GM18858 (cell line): ENCODE data around the gene ZFP62.

Experiments
- ATAC-seq: cut with Tn5 transposase; IDR thresholded peaks from one replicate; pipeline ENCODE4 v1.9.1; 2021; ENCODE audit not compliant: unreplicated experiment

ZFP62 gene

DNA sequence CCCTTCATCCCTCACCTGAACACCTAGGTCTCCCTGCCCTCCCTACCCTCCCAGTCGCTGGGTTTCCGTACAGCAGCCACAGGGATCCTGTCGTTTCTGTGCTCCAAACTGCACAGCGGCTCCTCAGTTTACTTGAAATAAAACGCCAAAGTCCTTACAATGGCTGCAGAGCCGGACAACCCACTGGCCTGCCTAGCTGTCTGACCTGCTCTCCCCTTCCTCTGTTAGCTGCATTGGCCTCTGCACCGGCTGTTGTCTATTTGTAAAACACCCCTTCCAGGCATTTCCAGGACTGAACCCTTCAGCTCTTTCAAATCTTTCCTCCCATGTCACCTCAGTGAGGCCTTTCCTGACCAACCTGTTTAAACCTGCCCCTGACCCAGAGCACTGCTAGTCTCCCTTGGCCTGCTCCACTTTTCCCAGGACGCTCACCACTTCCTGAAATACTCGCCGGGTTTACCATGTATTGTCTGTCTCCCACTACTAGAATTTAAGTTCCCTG lies 49.4 kb downstream of the ZFP62 start:
- ATAC-seq, result no peak

DNA sequence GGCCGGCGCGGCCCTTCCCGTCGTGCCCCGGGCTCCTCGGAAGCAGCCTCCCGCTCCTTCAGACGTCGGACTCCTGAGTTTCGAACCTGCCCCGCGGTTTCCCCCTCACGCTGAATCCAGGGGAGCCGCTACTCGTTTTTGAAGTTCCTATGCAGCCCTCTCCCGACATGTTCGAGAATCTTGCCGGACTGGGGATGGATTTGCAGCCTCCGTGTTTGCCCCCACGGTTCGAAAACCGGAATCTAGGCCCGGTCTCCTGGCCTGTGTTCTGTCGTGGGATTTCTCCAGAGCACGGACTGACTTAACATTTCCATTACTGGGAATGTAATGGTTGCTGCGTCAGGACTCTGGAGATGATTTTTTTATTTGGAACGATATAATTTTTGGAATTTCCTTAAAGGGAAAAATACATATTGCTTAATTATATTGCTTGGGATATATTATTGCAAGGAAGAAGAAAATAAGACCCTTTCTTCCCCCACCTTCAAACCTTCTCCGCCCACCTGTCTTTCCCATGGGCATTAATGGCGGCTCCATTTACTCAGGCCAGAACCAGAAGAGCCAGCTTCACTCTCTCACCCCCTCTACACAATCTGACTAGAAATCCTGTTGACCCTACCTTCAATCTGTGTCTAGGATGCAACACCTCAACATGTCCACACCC lies 50.0 kb downstream of the ZFP62 start:
- no peak for ATAC-seq

DNA sequence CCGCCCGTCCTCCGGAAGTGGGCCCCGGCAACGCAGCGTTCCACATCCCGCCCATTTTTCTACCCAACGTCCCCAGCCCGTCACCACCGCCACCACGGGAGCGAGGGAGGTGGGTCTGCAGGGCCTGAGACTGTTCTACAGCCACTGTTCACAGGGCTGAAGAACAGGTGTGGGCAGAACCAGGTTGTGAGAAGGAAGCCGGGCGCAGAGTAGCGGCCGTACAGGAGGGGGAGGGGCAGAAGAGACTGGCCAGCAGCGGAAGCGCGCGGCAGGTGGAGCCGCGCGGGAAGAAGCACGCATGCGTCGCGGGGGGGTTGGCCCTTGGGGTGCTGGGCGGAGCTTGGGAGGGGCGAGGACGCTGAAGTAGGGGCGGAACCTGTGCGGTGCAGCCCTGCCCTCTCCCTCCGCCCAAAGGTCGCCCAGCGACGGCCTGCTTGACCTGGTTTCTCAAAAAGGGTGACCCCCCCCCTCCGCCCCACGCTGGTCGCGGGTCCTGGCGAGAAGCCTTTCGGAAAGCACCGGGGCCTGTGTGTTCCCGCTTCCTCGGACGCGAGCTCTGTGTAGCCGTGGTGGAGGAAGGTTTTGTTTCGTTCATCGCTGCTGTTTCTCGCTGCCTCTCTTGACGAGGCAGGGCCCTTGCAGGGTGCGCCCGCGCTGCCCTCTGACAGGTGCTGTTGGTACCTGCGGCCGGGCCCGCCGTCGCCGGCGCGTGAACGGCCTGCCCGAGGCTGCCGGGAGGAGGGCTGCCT lies 50.7 kb downstream of the ZFP62 start:
- ATAC-seq, result peak; percentile 45

DNA sequence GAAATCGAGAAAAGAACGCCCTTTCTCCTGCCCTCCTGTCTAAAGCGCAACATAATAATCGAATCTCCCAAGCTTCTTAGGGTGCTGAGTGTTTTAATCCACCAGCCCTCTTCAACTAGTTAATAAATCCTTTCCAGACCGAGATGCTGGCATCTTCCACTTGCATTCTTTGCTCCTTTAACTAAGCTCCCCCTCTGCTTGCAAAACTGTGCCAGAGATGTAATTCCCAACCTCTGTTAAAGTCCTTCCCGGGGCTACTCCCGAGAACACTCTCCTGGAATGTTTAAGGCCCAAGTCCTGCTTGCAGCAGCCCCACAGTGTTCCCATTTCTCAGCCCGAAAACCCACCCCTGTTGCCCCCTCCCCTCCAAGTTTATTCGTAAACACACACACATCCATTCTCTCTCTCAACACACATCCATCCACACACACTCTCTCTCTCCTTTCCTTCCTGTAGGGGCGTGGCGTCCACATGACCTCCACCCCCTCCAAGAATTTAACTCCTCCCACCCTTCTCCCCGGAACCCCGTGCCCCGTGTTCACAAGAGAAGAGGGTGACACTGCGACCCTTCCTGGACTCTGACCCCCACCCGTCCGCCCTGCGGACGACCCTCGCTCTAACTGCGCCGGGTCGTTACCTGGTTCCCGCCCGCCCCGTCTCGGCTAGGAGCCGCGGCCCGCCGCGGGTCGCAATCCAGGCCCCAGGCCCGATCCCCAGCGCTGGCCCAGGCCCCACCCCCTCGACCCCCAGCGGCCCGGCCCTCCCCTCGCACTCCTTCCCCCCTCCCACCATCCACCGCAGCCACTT lies 51.5 kb downstream of the ZFP62 start:
- peak; percentile 55 for ATAC-seq

DNA sequence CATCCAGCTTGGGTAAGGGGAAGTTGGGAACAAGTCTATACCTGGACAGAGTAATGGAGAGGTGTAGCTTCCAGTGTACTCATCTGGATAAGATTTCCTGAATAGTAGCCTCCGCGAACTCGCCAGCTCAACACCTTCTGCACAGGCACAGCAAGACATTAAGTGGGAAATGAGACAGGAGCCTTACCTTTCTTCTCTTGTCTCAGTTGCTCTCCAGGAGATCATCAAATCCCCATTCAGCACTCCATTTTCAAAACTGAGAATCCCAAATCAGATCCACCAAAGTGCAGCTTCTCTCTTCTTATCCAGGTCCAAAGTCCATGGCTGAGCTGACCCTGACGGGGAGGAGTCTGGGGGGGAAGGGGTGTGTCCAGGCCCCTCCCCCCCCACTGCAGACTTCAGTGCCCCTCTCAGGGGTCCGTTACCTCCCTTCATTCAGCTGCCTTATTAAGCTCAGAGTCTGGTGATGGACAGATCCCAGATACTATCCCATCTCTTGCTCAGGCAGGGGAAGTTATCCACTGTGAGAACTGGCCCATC lies 52.5 kb downstream of the ZFP62 start:
- no peak for ATAC-seq

DNA sequence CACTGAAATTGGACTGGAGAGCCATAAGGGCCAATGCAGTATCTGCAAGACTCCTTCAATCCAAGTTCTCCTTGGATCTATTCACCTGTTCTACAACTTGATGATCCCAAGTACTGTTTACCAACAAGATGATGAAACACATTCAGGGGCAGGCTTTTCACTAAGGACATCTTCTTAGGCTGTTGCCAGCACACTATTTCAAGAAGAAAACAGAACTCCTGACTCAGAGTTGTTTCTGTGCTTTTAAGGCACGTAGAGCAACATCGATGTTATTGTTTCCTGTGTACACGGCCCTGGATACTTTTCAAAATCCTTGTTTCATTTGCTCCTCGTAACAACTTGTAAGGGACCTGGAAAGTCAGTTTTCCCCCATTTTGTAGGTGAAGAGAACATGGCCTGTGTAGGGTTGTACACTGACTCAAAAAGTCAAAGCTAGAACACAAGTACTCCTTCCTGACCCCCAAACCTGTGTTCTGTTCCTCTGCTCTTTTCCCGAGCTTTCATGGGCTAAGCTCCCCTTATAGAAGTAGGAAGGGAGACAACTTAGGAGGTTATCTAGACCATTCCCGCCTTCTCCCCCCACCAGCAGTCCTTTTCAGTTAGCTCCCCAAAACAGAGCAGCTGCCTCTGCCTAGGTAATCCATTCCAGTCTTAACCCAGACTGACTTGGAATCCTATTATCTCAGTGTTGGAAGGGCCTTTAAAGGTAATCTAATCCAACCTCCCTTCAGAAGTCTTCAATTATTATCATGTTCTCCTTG lies 53.2 kb downstream of the ZFP62 start:
- no peak for ATAC-seq

DNA sequence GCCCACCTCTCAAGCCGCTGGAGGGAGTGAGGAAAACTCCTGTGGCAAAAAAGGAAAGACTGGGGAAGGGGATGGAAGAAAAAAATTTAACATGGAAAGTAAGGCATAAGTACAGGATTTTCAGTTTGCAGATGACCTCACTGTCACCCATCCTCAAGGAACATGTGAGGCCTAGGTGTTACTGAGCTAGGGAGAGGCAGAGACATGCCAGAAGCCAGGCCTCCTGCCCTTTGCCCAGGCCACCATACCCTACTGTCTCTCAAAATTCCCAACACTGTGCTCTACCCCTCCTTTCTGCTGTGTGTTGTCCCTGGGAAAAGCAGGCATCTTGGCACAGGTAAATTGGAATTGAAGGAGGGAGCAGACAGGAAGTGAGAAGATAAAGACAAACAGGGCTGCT lies 54.0 kb downstream of the ZFP62 start:
- no peak for ATAC-seq

DNA sequence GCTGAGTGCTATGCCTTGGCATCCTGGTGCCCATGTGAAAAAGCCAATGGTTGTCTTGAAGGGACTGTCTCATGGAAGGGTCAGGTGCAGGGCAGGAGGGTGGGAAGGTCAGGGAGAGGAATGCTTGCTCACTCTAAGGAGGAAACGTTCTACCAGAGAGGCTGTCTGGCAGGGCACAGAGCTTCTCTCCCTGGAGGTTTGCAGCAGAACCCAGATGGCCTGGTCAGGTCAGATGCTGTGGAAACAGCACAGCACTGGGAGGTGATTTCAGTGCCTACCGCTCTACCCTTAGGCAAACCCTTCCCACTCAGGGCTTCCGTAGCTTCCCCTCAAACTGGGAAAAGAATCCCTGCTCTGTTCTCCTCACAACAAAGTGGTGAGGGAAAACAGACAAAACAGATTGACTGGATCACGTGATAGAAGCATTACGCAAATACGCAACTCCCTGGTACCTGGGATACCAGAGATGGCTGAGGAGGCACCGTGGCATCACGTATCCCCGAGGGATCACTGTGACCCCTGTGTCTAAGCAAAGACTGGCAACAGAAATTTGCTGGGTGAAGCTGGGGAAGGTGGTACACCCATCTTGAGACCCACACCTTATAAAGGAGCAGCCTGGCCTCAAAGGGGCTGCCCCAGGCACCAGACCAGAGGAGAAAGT lies 54.6 kb downstream of the ZFP62 start:
- ATAC-seq, result no peak

DNA sequence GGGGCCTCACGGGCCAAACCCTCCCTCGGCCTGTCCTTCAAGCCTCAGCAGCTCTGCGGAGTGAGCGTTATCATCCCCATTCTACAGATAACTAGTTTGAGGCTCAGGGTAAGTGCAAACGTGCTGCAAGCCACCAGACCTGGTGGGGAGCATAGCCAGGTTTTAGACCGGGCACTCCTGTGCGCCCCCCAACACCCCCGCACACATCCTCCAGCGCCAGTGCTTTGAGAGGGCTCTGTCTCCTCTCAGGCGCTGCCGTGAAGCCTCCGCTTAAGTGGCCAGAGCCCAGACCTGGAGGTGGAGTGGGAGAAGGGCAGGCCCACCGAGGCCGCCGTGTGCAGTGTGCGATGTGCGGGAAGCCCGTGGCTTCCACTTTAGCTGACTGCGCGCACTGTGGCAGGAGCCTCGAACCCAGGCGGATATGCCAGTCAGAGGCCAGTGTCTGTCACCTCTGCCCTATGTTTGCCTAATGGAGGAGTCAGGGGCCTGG lies 56.9 kb downstream of the ZFP62 start:
- no peak for ATAC-seq

DNA sequence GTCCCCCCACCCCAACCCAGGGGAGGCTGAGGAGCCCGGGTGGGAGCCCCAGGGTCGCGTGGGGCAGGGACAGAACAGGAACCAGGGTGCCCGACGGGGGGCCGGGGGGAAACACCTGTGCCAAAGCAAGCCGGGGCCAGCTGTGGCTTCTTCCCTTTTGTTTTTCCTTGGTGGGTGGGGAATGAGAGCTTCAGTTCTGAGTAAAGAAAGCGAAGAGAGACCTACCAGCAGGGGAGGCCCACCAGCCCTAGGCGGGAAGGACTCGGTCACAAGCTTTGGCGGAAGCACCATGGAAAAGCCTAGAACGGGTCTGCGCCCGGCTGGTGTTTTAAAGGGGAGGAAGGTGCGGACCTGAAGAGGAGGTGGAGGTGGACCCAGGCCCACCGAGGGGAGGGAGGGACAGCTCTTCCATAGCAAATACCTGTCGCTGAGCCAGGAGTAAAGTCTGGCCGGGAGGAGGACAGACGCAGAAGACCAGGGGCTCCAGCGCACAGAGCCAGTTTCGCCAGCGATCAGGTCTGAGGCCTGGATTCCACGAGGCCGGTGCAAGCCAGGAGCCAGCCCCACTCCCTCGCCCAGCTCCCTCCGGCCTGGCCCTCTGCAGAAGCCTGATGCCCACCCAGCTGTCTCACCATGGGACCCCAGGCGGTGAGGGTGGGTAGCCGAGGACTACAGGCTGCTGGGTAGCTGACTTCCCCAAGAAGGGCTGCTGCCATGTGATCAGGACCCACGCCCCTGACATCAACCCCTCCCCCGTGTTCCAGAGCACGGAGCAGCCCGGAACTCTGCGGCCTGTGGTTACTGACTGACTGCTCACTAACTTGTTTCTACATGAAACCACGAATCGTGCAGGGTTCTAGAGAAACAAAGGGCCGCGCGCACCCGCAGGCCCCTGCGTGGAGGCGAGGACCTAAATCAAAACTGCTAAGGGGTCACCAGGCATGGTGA lies 57.6 kb downstream of the ZFP62 start:
- ATAC-seq, result peak; percentile 62

DNA sequence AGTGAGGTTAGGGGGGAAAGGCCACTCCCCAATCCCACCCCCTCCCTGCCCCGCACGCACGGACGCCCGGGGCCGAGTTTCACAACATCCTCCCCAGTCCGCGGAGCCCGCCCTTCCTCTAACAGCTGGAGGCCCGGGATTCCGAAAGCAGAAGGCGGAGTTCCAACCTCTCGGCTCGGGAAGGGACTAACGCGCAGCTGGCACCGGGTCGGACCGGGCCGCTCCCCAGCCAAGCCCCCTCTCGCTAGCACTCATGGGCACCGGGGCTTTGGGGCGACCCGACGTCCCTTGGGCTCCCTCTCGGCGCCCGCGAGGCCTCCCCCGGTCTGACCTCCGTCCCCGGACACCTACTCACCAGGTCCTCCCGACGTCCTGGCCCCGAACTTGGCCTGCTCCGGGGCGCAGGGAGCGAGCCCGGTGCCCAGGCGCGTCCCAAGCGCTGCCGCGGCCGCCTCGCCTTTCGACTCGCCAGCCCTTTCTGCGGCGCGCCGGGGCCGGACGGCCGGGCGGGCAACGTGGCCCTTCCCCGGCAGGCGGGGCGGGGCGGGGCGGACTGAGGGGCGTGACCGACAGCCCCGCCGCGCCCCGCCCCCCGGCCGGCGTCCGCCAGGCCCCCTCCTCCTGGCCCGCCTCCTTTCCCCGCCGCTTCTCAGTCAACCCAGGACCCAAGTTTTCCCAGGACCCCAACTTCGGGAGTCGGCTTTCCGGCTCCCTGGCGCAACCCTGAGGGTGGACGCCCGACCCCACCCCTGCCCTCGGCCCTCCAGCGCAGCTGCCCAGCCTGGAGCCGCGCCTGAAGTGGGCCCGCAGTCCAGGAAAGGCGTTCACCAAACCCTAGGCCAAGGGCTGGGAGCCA lies 58.5 kb downstream of the ZFP62 start, which contains the start of gene MGAT1:
MGAT1 (minus strand) TSS at position 482 of the 856 bp plus-strand sequence. CDS start 9,835 bp downstream, outside the sequence.
- ATAC-seq, result no peak

DNA sequence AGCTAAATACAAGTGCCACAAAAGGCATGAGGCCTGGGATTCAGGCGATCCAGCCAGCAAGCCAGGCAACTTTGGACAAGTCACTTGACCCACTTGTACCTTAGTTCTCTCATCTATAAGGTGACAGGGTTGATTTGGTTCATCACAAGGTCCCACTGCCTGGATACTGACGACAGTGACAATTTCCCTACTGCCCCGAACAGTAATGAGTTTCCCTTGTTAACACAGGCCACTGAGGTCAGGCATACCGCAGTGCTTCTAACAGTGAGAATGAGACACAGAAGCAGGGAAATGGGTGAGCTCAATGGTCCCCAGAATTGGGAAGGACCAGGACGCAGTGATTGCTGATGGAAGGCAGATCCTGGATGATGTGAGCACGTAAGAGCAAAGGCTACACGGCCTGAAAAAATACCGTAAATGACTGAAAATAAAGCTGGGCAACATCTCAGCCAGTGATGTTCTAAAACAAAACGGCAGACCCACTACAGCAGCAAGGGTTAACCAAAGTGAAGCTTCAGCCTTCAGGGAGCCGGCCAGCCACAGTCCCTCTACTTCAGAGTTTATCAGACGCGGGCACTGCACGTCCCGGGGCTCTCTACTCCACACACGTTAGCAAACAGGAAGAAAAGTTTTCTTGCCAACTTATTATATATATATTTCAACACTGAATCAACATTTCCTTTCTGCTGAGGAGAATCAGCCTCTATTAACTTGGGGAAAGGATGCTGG lies 59.3 kb downstream of the ZFP62 start:
- ATAC-seq, result no peak

DNA sequence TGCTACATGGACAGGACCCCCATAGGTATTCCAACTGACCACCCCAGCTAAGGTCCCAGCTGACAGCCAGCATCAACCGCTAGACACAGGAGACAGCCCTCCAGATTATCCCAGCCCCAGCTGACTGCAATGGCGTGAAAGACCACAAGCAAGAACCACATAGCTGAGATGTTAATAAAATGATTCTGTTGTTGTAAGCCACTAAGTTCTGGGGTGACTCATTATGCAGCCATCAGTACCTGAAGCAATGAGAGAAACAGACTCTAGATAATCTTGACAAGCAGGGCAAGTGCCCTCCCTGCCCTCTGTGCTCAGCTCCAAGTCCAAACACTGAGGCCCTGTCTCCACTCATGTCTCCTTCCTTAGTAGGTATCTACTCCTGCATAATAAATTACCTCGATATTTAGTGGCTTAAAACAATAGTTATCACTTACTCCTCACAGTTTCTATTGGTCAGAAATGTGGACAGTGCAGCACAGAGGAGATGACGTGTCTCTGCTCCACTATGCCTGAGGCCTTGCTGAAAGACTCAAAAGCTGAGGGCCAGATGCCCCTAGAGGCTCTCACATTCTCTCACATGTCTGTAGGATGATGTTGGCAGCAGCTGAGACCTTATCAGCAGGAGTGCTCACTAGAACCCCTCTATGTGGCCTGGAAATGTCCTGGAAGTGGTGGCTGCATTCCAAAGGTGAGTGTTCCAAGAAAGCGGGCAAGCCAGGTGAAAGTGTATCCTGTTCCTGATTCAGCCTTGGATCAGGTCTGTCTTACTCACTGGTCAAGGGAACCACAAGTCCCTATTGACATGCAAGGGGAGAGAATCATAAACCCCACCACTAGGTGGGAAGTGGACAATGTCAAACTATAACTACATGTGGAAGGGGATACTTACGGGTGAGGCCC lies 60.9 kb downstream of the ZFP62 start:
- ATAC-seq, result no peak

DNA sequence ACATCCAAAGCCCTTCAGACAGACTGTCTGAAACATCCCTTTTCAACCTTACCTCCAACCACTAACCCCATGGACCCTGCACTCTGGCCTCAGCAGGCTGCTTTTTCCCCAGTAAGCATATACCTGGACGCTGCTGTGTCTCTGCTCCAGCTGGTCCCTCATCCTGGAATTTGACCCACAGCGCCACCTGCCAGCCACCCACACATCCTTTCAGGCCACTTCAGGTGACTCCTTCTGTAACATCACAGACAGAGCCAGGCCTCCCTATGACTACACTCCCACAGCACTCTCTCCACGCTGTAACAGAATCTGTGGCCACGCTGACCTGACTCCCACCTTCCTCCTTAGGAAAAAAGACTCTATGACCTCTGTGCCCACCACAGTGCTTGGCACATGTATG lies 61.9 kb downstream of the ZFP62 start:
- no peak for ATAC-seq

DNA sequence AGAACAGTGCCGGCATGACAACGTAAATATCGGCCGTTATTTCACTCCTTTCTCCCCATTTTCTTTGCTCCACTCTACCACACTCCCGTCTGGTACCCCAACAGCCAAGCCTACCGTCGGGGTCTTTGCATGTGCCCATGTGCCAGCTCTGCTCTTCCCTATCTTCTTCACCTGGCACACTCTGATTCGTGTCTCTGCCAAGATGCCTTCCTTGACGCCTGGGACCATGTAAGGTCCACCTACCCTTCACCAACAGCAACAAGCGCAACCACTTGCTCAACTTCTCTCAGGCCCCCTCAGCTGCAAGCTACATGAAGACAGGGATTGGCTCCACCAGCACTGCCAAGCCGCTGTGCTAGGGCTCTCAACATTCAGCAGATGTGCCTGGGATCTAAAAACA lies 62.9 kb downstream of the ZFP62 start:
- ATAC-seq, result no peak
